ENCODE results near the gene ADAT2. TPM values are rescaled to one million over a fixed set of nuclear protein-coding genes. Genes with fewer than 3 reads are reported as not detected.
"Not testable (repeated sequence)": the region's sequence is repeated elsewhere in the genome, so short reads cannot be mapped to it uniquely, and the experiment has no call there.

Gene ADAT2
- polyA plus RNA-seq, 1 donor, result 32.2 TPM

DNA sequence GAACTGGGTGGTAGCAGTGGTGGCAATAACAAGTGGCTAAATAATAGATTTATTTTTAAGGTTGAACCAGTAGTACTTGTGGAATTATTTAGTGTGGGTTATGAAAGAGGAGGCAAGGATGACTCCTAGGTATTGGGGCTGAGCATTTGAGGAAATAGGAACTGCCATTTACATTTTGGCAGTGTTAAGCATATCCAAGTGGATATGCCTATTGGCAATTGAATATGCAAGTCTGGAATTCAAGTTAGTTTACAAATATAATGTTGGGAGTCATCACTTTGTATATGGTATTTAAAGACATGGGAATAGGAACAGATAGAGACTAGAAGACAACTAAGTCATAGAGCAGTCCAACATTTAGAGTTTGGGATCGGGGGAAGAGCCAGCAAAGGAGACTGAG is 26.1 kb upstream of the ADAT2 start:
- Histone ChIP-seq H3K27ac (ENCODE audit: low read length) (no peak overlapping the region), H3K36me3 (ENCODE audit: control insufficient read depth, insufficient read depth, low read length) (peaks cover 29% of the 10 kb centered on the region), H3K9me3 (ENCODE audit: control insufficient read depth, low read depth, low read length) (no peaks in the 10 kb centered on the region), H3K27me3 (ENCODE audit: control insufficient read depth, insufficient read depth, low read length) (no peaks in the 10 kb centered on the region), H3K4me3 (ENCODE audit: low read length) (no peak overlapping the region), H3K4me1 (ENCODE audit: control insufficient read depth, insufficient read depth, low read length) (no peaks in the 10 kb centered on the region)
- no peak for DNase-seq
- WGBS (ENCODE audit: insufficient coverage, low lambda C conversion rate), result 100% methylated on average over 1 of the region's 1 CpG

DNA sequence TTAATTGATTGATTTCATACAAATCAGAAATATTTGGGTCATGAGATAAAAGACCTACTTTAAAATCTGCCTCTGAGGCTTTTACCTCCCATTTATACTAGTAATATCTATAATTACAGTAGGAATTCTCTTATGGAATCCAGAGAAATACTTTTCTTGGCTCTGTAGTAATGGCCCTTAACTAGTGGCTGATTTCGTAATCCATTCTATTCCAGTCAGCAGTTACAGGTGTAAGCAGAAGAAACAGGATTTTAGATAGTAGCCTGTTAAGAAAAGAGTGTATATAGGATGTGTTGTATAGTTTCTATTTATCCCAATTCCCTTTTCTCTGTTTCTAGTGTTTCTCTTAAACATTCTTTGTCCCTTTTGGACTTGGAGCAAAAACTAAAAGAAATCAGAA is 21.3 kb upstream of the ADAT2 start:
- WGBS (ENCODE audit: insufficient coverage, low lambda C conversion rate), result 86% methylated on average over 1 of the region's 1 CpG
- no peak for DNase-seq
- H3K4me1 ChIP-seq (ENCODE audit: control insufficient read depth, insufficient read depth, low read length), result no peaks in the 10 kb centered on the region
- no peak overlapping the region for H3K4me3 ChIP-seq (ENCODE audit: low read length)
- H3K27me3 ChIP-seq (ENCODE audit: control insufficient read depth, insufficient read depth, low read length), result no peaks in the 10 kb centered on the region
- peaks cover 29% of the 10 kb centered on the region for H3K36me3 ChIP-seq (ENCODE audit: control insufficient read depth, insufficient read depth, low read length)
- no peaks in the 10 kb centered on the region for H3K9me3 ChIP-seq (ENCODE audit: control insufficient read depth, low read depth, low read length)
- H3K27ac ChIP-seq (ENCODE audit: low read length), result no peak overlapping the region

DNA sequence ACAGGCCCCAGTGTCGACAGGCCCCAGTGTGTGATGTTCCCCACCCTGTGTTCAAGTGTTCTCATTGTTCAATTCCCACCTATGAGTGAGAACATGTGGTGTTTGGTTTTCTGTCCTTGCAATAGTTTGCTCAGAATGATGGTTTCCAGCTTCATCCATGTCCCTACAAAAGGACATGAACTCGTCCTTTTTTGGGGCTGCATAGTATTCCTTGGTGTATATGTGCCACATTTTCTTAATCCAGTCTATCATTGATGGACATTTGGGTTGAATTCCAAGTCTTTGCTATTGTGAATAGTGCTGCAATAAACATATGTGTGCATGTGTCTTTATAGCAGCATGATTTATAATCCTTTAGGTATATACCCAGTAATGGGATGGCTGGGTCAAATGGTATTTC is 18.3 kb upstream of the ADAT2 start:
- H3K4me3 ChIP-seq (ENCODE audit: low read length); DNase-seq; H3K27ac ChIP-seq (ENCODE audit: low read length); H3K4me1 ChIP-seq (ENCODE audit: control insufficient read depth, insufficient read depth, low read length); H3K27me3 ChIP-seq (ENCODE audit: control insufficient read depth, insufficient read depth, low read length); H3K9me3 ChIP-seq (ENCODE audit: control insufficient read depth, low read depth, low read length): not testable (repeated sequence)
- no CpG with 5 or more reads among the region's 2 CpGs for WGBS (ENCODE audit: insufficient coverage, low lambda C conversion rate)
- H3K36me3 ChIP-seq (ENCODE audit: control insufficient read depth, insufficient read depth, low read length), result peaks cover 16% of the 10 kb centered on the region

DNA sequence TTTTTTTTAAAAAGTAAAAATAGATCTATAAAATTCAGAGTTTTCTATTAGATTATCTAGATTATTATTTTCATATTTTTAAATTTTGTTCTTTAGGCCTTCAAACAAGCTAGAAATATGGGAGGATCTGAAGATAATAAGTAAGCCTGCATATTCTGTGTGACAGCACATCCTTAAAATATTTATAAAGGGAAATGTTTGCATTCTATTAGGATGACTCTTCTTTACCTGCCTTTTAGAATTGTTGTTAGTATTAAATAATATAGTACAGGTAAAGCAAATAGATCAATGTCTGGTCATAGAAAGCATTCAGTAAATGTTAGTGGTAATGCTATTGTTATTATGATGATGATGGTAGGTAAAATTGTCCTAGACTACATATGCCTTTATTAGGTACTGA is 17.5 kb upstream of the ADAT2 start:
- H3K27ac ChIP-seq (ENCODE audit: low read length), result no peak overlapping the region
- H3K9me3 ChIP-seq (ENCODE audit: control insufficient read depth, low read depth, low read length), result no peaks in the 10 kb centered on the region
- H3K4me3 ChIP-seq (ENCODE audit: low read length), result no peak overlapping the region
- H3K4me1 ChIP-seq (ENCODE audit: control insufficient read depth, insufficient read depth, low read length), result no peaks in the 10 kb centered on the region
- no peaks in the 10 kb centered on the region for H3K27me3 ChIP-seq (ENCODE audit: control insufficient read depth, insufficient read depth, low read length)
- peaks cover 16% of the 10 kb centered on the region for H3K36me3 ChIP-seq (ENCODE audit: control insufficient read depth, insufficient read depth, low read length)
- DNase-seq, result no peak

DNA sequence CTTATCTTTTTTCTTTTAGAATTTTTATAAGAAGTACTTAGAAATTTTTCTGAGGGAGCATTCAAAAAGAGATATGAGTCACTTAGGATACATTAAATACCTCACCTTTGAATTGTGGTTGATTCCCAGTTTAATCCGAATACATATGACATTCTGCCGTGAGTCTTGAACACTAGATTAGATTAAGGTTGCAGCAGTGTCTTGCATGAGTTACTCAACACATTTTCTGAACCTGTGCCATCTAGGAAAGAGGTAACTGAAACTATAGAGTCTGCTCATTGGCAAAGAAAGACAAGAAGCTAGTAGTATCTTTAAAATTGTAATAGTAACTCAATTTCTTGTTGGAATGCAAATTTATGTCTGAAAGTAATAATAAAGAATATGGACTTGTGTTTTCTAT is 15.1 kb upstream of the ADAT2 start:
- DNase-seq, result no peak
- Histone ChIP-seq H3K9me3 (ENCODE audit: control insufficient read depth, low read depth, low read length) (no peaks in the 10 kb centered on the region), H3K4me3 (ENCODE audit: low read length) (no peak overlapping the region), H3K27ac (ENCODE audit: low read length) (no peak overlapping the region), H3K36me3 (ENCODE audit: control insufficient read depth, insufficient read depth, low read length) (peaks cover 21% of the 10 kb centered on the region), H3K4me1 (ENCODE audit: control insufficient read depth, insufficient read depth, low read length) (no peaks in the 10 kb centered on the region), H3K27me3 (ENCODE audit: control insufficient read depth, insufficient read depth, low read length) (no peaks in the 10 kb centered on the region)
- no CpG with 5 or more reads among the region's 2 CpGs for WGBS (ENCODE audit: insufficient coverage, low lambda C conversion rate)

- WGBS (ENCODE audit: insufficient coverage, low lambda C conversion rate), result no CpG with 5 or more reads among the region's 2 CpGs
These were observed 7.3 kb upstream of the ADAT2 start for GRCh38 chr6:143457563-143458359.

DNA sequence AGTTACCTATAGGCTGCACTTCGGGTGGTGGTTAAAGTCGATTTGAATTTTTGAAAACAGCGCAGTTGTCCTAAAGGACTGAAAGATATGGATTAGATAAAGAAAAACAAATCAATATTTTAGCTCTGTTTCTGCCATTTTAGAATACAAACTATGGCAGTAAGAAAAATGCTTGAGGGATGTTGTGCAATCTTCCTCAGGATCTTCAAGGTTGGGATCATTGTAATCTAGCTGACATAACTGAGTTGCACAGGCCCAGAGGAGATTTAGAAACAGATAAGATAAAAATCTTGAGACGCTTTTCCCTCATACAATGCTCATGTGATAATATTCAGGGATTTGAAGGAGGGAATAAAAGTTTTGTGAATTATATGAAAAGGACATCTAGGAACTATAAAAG is 1.0 kb upstream of the ADAT2 start:
- Histone ChIP-seq H3K27me3 (ENCODE audit: control insufficient read depth, insufficient read depth, low read length) (no peaks in the 10 kb centered on the region), H3K4me3 (ENCODE audit: low read length) (peak overlapping the region; percentile 74), H3K9me3 (ENCODE audit: control insufficient read depth, low read depth, low read length) (no peaks in the 10 kb centered on the region), H3K4me1 (ENCODE audit: control insufficient read depth, insufficient read depth, low read length) (peaks cover 2% of the 10 kb centered on the region), H3K27ac (ENCODE audit: low read length) (peak overlapping the region; percentile 79), H3K36me3 (ENCODE audit: control insufficient read depth, insufficient read depth, low read length) (peaks cover 5% of the 10 kb centered on the region)
- no peak for DNase-seq
- 40% methylated on average over 1 of the region's 4 CpGs for WGBS (ENCODE audit: insufficient coverage, low lambda C conversion rate)

More at GRCh38 chr6:143457563-143458359, 7.3 kb upstream of the ADAT2 start:
- H3K4me1 ChIP-seq (ENCODE audit: control insufficient read depth, insufficient read depth, low read length), result no peaks in the 10 kb centered on the region
- H3K27ac ChIP-seq (ENCODE audit: low read length), result no peak overlapping the region
- no peaks in the 10 kb centered on the region for H3K27me3 ChIP-seq (ENCODE audit: control insufficient read depth, insufficient read depth, low read length)
- H3K4me3 ChIP-seq (ENCODE audit: low read length), result no peak overlapping the region
- peak in 1 of 2 donors; percentile 27 for DNase-seq
- no peaks in the 10 kb centered on the region for H3K9me3 ChIP-seq (ENCODE audit: control insufficient read depth, low read depth, low read length)
- peaks cover 23% of the 10 kb centered on the region for H3K36me3 ChIP-seq (ENCODE audit: control insufficient read depth, insufficient read depth, low read length)

DNA sequence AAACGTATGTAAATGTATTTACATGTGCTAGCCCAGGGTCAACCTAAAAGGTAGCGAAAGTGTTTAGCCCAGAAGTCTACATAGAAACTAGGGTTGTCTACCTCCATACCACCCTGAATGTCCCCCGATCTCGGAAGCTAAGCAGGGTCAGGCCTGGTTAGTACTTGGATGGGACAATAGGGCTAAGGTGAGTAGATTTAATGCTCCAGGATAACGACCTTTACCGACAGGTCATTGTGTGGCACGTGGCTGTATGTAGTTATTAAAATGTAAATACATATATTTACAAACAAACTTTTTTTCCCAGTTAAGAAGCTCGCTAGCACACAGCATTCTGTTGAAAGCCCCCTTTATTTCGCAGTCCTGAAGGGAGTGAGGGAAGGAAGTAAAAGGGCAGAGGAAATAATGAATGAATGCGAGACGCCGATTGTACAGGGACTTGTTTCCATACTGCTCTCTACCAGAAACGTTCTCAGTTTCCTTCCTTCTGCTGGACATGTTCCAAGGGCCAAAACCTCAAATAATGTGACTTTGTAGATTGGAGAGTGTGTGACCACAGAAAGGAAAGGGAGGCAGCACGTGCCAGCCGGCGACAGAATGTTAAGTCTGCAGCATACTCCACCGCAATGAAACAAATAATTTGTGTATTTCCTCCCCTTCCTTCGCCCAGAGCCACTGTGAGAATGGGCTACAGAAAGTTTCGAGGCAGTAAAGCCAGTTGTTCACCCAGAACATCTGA is 612 bp downstream of the ADAT2 start:
- WGBS (ENCODE audit: insufficient coverage, low lambda C conversion rate), result 10% methylated on average over 4 of the region's 19 CpGs
- H3K27me3 ChIP-seq (ENCODE audit: control insufficient read depth, insufficient read depth, low read length), result no peaks in the 10 kb centered on the region
- H3K27ac ChIP-seq (ENCODE audit: low read length), result peak overlapping the region; percentile 79
- H3K9me3 ChIP-seq (ENCODE audit: control insufficient read depth, low read depth, low read length), result no peaks in the 10 kb centered on the region
- H3K4me3 ChIP-seq (ENCODE audit: low read length), result peak overlapping the region; percentile 74
- H3K36me3 ChIP-seq (ENCODE audit: control insufficient read depth, insufficient read depth, low read length), result peaks cover 5% of the 10 kb centered on the region
- H3K4me1 ChIP-seq (ENCODE audit: control insufficient read depth, insufficient read depth, low read length), result peaks cover 2% of the 10 kb centered on the region
- peak in 1 of 2 donors; percentile 39 for DNase-seq

DNA sequence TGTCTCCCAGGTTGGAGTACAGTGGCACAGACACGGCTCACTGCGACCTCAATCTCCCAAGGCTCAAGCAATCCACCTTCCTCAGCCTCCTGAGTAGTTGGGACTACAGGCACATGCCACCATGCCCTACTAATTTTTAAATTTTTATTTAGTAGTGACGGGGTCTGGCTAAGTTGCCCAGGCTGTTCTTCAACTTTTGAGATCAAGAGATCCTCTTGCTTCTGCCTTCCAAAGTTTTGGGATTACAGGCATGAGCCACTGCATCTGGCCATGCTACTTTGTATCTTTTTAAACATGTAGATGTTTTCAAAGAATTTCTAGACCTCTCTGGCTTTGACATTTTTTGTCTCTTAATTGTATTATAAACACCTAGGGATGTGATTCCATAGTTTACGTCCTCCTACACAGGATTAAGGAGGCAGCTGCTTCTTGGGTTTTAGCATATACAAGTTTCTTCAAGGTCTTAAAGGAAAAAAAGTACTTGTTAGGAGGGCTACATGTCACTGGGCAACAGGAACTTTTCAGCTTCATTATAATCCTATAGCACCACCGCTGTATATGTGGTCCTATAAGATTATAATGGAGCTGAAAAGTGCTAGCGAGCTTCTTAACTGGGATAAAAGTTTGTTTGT is 1.3 kb downstream of the ADAT2 start:
- H3K27ac ChIP-seq (ENCODE audit: low read length), result no peak overlapping the region
- H3K36me3 ChIP-seq (ENCODE audit: control insufficient read depth, insufficient read depth, low read length), result peaks cover 5% of the 10 kb centered on the region
- H3K27me3 ChIP-seq (ENCODE audit: control insufficient read depth, insufficient read depth, low read length), result no peaks in the 10 kb centered on the region
- no peaks in the 10 kb centered on the region for H3K9me3 ChIP-seq (ENCODE audit: control insufficient read depth, low read depth, low read length)
- peak overlapping the region; percentile 74 for H3K4me3 ChIP-seq (ENCODE audit: low read length)
- no CpG with 5 or more reads among the region's 6 CpGs for WGBS (ENCODE audit: insufficient coverage, low lambda C conversion rate)
- peaks cover 2% of the 10 kb centered on the region for H3K4me1 ChIP-seq (ENCODE audit: control insufficient read depth, insufficient read depth, low read length)
- no peak for DNase-seq

- not testable (repeated sequence) for H3K9me3 ChIP-seq (ENCODE audit: control insufficient read depth, low read depth, low read length); H3K27me3 ChIP-seq (ENCODE audit: control insufficient read depth, insufficient read depth, low read length); H3K4me3 ChIP-seq (ENCODE audit: low read length); H3K4me1 ChIP-seq (ENCODE audit: control insufficient read depth, insufficient read depth, low read length); H3K27ac ChIP-seq (ENCODE audit: low read length); H3K36me3 ChIP-seq (ENCODE audit: control insufficient read depth, insufficient read depth, low read length); DNase-seq
- no CpG with 5 or more reads among the region's 2 CpGs for WGBS (ENCODE audit: insufficient coverage, low lambda C conversion rate)
These were observed 2.6 kb downstream of the ADAT2 start for GRCh38 chr6:143447865-143448264.

All from large intestine (tissue), 3 donors.